ENCODE results near the gene SKOR1.
A peak's percentile ranks its signal among the peaks of the same experiment; 100 is the strongest.

GRCh38 chr15:67863442-67863987, 38.2 kb downstream of the SKOR1 start:
- peak; percentile 97 for TF ChIP-seq CTCF (IDR thresholded peaks at IDR 0.05; ENCODE audit: poor library complexity)
- TF ChIP-seq EZH2 (IDR thresholded peaks at IDR 0.05; ENCODE audit: borderline replicate concordance): no peak
